GM19193 (cell line): ENCODE results near the gene PTPRT.

Experiments
- POLR2A ChIP-seq: IDR thresholded peaks from 4 replicates; pipeline ENCODE4 v1.6.1; 2011; ENCODE audit not compliant: insufficient read depth, insufficient read length; ENCODE audit errors: extremely low read depth

Gene PTPRT

DNA sequence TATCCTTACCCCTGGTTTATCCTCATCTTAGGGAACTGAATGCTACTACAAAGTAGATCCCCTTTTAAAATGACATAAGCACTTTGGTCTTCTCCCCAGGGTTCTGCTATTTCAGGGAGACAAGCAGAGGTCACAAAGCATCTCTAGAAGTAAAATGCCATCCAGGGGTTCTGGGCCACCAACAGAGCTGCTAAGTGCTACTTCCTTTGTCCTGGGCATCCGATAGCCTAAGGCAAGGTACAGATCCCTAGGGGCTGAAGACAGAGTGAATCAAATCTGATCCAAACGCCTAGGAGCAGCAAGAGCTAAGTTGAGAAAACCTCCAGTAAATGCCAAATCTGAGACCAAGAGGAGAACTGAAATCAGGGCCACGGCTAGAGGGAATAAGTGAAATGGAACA is 161.2 kb downstream of the PTPRT start:
- no peak for TF ChIP-seq POLR2A

DNA sequence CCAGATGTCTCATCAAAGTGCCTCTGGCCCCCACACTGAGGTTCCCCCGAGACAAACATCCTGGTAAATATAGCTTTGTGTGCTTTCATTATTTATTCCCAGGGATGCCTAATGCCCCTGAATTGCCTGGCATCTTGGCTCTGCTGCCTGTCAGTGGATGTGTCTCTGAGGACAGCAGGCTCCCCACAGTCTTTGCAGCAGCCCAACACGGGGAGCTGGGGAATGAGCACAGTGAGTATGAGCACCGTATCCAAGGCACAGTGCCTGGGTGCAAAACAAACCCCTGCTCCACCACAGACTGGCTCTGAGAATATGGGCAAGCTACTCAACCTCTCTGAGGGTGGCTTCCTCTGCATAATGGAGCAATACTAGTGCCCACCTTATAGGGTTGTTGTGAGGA is 165.9 kb downstream of the PTPRT start:
- no peak for TF ChIP-seq POLR2A

DNA sequence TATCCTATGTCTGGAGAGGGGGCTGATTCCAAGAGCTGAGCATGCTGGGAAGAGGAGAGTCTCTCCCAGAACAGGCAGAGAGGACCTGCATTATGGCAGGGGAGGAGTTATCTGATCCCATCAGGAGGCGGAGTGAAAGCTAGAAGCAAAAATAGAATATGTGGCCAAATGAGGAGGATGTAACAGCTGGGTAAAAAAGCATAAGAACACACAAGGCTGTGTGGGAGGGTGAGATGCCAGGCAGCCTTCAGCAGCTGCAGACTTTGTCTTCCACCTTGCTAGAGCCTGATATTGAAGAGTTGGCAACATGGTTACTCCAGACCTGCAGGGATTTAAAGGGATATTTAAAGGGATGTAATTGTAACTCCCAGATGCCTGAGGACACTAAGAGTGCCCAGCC is 167.1 kb downstream of the PTPRT start:
- TF ChIP-seq POLR2A, result no peak

DNA sequence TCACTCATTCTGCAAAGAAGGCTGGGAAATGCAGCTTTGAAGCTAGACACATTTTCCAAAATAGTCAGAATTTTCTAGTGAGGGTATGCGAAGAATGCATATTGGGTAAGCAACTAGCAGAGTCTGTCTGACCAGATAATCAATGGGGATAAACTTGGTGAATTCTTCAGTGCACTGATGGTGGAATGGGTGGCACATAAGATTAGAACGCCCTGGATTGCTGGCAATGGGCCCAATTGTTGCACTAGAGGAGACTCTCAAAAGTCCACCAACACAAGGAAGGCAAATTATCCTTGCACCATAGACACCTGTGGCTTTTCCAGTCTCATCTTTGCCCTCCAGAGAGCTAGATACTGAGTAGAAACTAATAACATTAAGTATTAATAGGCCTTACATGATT is 167.6 kb downstream of the PTPRT start:
- no peak for TF ChIP-seq POLR2A

DNA sequence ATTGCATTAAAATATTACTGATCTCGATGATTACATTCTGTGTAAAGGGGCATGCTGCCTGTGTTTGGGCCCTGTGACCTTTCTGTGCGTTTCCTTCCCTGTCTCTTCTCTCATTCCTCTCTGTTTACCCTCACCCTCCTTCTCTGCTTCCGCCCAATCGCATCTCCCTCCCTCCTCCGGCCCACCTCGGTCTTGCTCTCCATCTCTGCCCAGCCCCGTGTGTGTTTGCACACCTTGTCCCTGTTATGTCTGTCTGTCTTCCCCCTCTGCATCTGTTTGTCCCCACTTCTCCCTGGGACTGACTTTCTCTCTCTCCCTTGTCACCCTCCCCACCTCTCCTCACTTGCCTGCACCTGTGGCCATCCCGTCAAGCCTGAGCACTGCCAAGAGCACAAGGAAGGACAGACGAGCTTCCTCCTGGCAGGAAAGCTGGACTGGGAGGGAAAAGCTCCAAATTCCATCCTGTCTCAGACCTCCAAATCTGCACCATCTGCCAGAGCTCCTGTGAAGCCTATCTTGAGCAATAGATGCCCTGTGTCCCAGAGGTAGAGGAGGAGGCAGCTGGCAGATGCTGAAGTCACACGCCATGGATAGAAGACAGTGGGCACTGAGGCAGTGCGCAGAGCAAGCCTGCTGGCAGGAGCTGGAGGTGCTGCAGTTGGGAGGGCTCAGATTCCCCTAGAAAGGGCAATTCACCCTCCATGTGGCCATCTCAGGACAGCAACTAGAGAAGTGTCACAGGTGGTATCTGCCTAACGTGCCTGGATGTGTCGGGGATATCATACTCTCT is 172.3 kb downstream of the PTPRT start:
- TF ChIP-seq POLR2A, result no peak

DNA sequence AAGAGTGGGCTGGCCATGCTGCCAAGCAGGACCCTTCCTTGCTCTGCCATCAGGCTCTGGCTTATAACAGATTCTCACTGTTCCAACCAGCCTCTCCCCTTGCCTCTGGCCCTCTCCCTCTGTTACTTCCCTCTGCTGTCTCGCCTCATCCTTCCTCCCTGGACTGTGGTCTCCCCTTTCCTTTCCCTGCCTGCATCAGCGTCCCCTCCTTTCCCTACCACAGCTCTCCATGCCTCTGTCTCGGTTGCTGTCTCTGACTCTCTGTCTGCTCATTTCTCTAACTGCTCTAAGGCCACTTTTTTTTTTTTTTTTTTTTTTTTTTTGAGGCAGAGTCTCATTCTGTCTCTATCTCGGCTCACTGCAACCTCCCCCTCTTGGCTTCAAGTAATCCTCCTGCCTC is 173.4 kb downstream of the PTPRT start:
- TF ChIP-seq POLR2A, result no peak

DNA sequence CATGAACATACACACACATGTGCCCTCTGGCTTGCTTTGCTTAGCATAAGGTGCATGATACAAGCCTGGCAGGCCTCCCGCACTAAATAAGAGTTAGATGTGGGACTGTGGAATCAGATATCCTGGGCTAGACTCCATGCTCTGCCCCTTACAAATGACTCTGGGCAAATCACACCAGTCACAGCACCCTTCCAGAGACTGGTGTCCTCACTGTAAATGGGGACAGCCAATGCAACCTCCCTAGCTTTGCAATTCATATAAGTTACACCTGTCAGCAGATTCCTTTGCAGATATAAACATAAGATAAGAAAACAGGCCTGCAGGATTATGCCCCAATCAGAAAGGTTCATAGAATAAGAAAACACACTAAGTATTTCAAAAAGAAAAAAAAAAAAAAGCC is 174.1 kb downstream of the PTPRT start:
- TF ChIP-seq POLR2A, result no peak

DNA sequence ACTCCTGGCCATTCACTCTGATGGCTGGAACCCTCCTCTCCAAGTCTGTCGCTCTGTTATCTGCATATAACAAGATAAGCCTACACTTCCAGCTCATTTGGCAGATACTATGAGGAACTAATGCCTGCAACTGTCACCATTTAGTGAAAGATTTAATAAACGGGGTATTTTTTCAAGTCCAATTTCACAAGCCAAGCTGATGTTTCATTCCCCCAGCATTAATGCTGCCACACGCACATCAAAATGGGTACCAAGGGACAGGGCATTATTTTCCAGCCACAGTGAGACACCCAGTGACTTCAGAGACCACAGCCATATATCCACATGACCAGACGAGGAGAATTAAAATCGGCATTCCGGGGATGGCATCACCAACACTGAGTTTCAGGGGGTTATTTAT is 175.5 kb downstream of the PTPRT start:
- TF ChIP-seq POLR2A, result no peak

DNA sequence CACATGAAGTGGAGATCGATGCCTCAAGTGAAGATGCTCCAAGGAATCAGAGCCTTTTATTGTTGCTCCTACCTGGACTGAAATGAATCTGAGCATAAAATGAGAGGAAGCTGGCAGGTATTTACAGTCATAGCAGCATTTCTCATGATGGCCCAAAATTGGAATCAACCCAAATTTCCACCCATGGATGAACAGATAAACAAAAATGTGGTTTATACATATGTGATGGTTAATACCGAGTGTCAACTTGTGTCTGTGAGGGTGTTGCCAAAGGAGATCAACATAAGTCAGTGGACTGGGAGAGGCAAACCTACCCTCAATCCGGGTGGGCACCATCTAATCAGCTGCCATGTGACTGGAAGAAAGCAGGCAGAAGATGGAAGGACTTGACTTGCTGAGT is 178.2 kb downstream of the PTPRT start:
- no peak for TF ChIP-seq POLR2A

DNA sequence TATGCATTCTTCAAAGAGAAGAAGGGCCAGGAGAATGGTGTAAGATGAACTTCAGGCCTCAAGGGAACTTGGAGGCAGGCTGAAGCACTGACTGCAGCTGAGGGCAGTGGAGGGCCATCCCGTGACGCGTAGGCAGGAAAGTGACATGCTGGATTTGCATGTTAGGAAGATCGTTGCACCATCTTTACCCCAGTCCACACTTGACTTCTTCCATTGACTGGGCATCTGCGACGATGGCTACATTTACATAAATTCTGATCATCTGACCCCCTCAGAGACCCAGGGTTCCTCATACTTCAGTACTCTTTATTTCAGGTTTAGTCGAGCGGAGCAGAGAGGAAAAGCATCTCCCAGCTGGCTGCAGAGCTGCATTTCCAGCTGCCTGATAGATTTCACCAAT is 180.2 kb downstream of the PTPRT start:
- TF ChIP-seq POLR2A, result no peak

DNA sequence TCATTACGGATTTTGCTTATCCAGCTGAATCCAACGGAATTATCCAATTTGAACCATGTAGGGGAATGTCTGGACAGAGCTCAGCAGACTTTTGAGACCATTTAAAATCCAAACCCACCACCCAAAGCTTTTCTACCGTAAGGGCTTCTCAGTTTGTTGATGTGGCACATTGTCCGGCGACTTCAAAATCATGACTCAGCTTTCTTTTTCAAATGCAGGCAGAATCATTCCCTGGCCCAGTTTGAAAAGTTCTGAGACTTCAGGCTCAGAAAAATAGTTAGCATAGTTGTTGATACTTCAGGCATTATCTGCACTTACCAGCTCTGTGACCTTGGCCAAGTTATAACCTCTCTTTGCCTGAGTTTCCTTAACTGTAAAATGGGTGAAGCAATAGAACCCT is 182.2 kb downstream of the PTPRT start:
- TF ChIP-seq POLR2A, result no peak

DNA sequence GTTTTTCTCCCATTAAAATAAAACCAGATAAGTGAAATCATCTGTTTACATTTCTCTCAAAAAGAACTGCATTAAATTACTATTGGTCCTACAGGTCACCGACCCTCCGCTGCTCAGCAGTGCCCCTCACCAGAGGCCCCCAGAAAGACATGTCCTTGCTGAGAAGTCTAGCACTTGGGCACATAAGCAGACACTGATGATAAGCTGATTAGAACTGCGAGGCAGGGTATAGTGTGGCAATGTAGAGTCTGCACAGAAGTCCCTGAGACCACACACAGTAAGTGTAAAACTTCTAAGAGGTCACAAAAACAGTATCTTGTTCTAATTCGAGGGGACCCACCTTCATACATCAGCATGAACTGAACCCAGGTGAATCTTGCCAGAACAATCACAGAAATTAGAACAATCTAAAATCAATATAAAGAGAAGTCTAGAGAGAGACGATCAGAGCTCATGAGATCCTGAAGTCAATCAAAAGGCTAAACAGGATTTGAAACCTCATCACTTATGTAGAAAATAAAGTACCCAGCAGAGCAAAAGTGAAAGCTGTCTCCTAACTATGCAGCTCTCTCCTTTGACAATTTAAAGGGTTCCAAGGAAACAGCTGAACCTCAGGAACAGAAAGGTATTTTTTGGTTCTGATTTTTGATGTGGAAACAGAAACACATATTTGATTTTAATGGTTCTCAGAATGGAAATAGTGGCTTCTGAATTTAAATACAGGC is 182.9 kb downstream of the PTPRT start:
- no peak for TF ChIP-seq POLR2A

DNA sequence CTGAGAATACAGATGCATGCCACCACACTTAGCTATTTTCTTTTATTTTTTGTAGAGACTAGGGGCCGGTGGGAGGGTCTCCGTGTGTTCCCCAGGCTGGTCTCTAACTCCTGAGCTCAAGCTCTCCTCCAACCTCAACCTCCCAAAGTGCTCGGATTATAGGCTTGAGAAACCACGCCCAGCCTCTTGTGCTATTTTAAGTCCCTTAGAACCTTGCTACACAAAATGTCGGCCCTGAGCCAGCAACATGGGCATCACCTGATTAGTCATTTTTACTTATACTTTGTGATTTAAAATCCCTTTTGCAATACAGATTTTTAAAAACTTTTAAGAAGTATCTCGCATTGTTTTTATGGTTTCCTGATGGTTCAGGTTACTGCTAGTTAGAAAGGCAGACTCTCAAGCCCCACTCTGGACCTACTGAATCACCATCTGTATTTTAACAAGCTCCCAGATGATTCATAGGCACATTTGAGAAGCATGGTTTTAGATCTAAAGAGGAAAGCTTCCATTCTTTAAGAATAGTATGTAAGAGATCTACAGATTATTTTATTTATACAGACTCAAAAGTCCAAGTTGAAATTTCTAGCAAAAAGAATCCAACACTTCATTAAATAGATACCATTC is 186.3 kb downstream of the PTPRT start:
- TF ChIP-seq POLR2A, result no peak

DNA sequence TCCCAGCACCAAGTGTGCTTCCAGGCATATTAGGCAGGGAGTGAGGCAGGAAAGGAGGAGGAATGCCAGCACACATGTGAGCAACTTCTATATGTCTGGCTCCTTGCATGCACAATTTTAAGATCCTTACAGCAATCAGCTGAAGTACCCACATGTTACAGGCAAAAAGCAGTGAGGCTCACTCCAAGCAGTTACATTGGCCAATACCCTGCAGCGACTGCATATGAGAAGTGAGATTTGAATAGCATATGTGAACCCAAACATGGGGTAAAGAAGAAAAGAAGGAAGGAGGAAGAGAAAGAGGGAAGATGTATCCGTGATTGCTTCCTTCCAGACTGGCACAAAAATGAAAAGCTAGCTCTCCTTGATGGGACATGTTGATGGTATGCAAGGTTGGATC is 193.6 kb downstream of the PTPRT start:
- no peak for TF ChIP-seq POLR2A

DNA sequence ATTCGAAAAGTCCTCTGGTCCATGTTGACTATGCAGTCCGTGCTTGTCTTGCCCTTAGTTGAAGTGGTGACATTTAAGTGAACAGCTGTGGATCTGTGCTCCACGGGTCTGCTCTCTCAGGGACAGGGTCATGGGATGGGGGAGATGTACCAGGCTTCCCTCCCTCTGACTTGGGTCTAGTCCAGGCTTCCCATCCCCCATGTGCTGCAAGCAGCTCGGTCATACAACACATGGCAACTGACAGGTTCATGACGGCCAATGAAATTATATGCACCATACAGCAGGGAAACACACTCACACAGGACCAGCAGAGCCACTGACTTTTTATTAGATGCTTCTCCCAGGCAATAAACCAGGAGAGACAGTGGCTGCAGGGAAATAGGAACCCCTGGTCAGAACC is 201.4 kb downstream of the PTPRT start:
- no peak for TF ChIP-seq POLR2A

DNA sequence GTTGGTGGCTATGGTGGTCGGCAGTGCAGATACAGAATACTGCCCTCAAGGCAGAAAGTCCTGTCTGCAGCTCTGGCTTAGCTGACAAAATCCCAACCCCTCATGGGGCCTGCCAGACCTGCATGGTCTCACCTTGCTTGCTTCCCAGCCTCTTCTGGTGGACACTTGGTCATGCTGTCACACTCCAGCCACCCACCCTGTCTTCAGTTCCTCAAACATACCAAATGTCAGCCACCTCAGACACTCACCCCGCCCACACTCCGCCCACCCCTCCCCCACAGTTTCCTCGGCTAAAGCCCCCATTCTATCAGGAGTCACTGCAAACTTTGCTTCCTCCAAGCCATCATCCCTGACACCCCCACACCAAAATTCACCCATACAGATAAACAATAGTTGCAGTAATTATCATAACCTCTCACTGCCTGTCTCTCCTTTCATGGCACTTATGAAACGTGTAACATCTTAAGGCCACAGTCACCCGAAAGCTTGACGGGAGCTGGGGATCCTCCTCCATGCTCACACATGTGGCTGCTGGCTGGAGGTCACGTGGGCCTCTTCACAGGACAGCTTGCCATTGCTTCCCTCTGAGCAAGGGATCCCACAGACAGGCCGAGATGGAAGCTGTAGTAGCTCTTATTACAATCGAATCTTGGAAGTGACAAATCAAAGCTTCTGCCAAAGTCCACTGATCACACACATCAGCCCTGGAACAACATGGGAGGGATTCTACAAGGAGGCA is 202.2 kb downstream of the PTPRT start:
- no peak for TF ChIP-seq POLR2A

DNA sequence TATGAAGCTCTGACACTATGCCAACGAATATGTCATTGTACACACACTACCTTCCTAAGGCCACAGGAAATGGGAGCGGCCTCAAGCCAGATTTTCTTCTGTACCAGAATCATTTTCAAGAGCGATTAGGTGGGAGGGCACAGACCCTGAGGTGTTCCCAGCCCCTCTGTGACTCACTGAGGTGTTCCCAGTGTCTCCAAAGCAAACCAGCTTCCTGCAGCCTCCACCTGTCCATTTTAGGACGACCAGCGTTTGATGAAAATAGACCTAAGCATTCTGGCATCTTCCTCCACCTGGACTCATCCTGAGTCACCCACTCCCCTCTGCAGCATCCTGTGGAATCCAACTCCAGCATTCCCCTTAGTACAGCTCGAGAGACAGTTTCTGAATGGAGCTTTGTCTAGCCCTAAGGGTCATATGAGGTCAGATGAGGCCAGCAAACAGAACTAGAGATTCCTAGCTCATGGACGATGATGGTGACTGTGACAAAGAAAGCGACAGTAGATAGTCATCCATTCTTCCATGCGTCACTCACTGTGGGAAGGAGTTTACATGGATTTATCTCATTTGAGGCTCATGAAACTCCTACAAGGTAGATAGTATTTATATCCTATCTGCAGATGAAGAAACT is 203.4 kb downstream of the PTPRT start:
- no peak for TF ChIP-seq POLR2A
